ENCODE data around the gene APOD. TPM values are rescaled to one million over a fixed set of nuclear protein-coding genes. Genes with fewer than 3 reads are reported as not detected.
A peak's percentile ranks its signal among the peaks of the same experiment; 100 is the strongest.

APOD gene
- total and polyA plus RNA-seq, 9 of the 15 experiments (the other 6 are each of a cell fraction or from before 2014, with no cell fraction given), result 0.18 to 0.50 (median 0.35) TPM; not detected in 1

DNA sequence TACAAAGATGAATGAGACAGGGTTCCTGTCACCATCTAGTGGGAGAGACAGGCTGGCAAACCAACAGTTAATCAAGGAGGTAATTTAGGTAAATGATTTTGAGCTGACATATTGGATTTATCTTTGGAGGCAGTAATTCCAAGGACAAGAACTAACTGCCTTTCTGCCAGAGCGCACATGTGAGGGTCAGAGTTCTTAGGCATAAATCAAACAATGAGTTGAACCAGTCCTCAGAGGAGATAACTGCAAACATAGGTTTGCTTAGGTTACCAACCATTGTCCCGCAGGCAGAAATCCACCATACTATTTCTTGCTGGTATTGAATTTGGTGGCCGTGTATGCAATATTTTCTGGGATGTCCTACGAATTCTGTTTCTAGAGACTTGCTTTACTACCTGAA is 26.4 kb downstream of the APOD start:
- H3K9me3 ChIP-seq (replicated peaks; ENCODE audit: control insufficient read depth, insufficient read depth, low read depth, low read length), result no peaks in the 10 kb centered on the region
- peaks cover 6 to 7% of the 10 kb centered on the region in 2 experiments; a peak in 3 of 5 replicates for H3K27me3 ChIP-seq (ENCODE audit: control insufficient read depth in 2 of 2, insufficient read depth in 2 of 2, low read length in 2 of 2)
- peak; percentile 48 for FAIRE-seq
- no peaks in the 10 kb centered on the region for H3K36me3 ChIP-seq (ENCODE audit: control insufficient read depth, insufficient read depth, low read length)
- ChIA-PET CTCF (ENCODE audit: low intra/inter-chr PET ratio) (interaction anchor here (0.7 kb wide), 1 partner anchor 293 kb away, joined by 3 read pairs; no protein-coding TSS in a partner anchor), POLR2A (no interaction called here)
- H3K9ac ChIP-seq (ENCODE audit: insufficient read depth in 1 of 2, low read depth in 2 of 2, low read length in 2 of 2), result no peak overlapping the region
- H3K79me2 ChIP-seq (ENCODE audit: control insufficient read depth, insufficient read depth, low read length), result no peaks in the 10 kb centered on the region
- H4K20me1 ChIP-seq (replicated peaks; ENCODE audit: control insufficient read depth, insufficient read depth, low read length), result no peaks in the 10 kb centered on the region
- H3K27ac ChIP-seq (ENCODE audit: extremely low read depth, low read depth, low read length), result no peak overlapping the region
- BruUV-seq (replicated peaks), result no TSS peak
- no peak for TF ChIP-seq RBM15 (IDR thresholded peaks at IDR 0.05; ENCODE audit: insufficient read depth, low read length)
- TF ChIP-seq MEIS2 (IDR thresholded peaks at IDR 0.05; ENCODE audit: partially characterized antibody), result peak; percentile 67
- TF ChIP-seq PBX2 (CRISPR knock-in tag; IDR thresholded peaks at IDR 0.05; ENCODE audit: low read depth), result no peak
- TF ChIP-seq PBX2 (tag; conservative IDR thresholded peaks at IDR 0.05; ENCODE audit: low read depth), result peak; percentile 38; the same call in 1 of the 2 replicates
- no peak for TF ChIP-seq SMAD4 (CRISPR knock-in tag; conservative IDR thresholded peaks at IDR 0.05)
- no peak for TF ChIP-seq CCAR2 (IDR thresholded peaks at IDR 0.05; ENCODE audit: low read depth, low read length)
- 6% methylated on average over 4 of the region's 4 CpGs for WGBS (ENCODE audit: insufficient coverage, low coverage, missing lambda C conversion rate)
- H3K4me3 ChIP-seq, result no peak overlapping the region
- H3K4me1 ChIP-seq (replicated peaks in 1 of 2; ENCODE audit: control insufficient read depth in 2 of 2, insufficient read depth in 2 of 2, low read length in 2 of 2), result peaks cover 0 to 3% of the 10 kb centered on the region in 2 experiments; a peak in 1 of 5 replicates
- ATAC-seq, result no peak
- in situ Hi-C loops (cut with MboI), result no loop called here
- H3K9me1 ChIP-seq (ENCODE audit: control insufficient read depth, insufficient read depth, low read length), result no peaks in the 10 kb centered on the region
- H3K4me2 ChIP-seq (ENCODE audit: insufficient read depth, low read length), result no peak overlapping the region
- peak overlapping the region; percentile 3; the same call in 1 of the 2 replicates for H2AFZ ChIP-seq (ENCODE audit: low read depth, low read length)
- intact Hi-C loops (cut with micrococcal nuclease), result loop anchor here (5.0 kb wide), 2 partner anchors 55 to 220 kb away; no protein-coding TSS in a partner anchor
- DNase-seq (ENCODE audit: extremely low read depth in 1 of 4, low spot score in 3 of 4), result no peak
